GM19463 (cell line): ENCODE results near the gene RASSF1.
"Not testable (repeated sequence)": the region's sequence is repeated elsewhere in the genome, so short reads cannot be mapped to it uniquely, and the experiment has no call there.

Experiments
- ATAC-seq: cut with Tn5 transposase; IDR thresholded peaks from one replicate; pipeline ENCODE4 v1.9.1; 2021; ENCODE audit warnings: mild to moderate bottlenecking, moderate library complexity; ENCODE audit not compliant: unreplicated experiment

RASSF1 gene

DNA sequence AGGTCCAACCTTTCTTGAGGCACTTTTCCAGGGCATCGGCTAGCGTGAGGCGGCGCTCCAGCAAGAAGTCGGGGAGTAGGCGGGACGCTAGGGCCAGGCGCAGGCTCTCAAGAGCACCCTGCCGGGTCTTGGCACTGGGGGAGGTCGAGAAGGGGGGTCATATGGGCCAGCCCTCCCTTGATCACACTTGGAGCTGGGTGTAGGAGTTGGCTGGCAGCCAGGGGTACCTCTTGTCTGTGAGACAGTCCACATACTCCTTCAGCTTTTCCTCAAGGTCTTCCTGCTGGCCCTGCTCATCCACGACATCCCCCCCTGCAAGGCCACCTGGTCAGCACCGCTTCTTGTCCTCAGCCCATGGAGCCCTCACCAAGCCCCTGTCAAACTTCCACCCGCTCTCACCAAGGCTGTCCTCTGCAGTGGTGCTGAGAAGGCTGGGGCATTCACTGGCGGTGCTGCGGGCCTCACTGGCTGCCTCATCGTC is 50.4 kb downstream of the RASSF1 start:
- no peak for ATAC-seq

DNA sequence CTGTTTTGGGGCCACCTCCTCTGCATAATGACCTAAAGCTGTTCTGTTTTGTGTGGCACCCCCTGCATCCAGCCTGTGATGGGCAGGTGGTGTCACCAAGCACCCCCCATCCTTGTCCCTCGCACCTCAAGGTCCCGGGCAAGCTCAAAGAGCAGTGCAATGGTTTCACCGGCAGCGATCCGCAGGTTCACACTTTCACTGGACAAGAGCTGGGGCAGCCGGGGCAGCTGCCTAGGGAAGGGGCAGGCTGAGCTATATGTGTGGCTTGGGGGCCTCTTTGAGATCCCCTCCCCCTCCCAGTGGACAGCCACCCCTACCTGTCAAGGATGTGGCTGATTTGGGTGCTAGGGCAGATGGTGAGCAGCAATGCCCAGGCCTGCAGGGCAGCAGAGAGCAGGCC is 51.5 kb downstream of the RASSF1 start:
- no peak for ATAC-seq

- ATAC-seq: no peak
These were observed 52.1 kb downstream of the RASSF1 start for GRCh38 chr3:50288387-50289007.

DNA sequence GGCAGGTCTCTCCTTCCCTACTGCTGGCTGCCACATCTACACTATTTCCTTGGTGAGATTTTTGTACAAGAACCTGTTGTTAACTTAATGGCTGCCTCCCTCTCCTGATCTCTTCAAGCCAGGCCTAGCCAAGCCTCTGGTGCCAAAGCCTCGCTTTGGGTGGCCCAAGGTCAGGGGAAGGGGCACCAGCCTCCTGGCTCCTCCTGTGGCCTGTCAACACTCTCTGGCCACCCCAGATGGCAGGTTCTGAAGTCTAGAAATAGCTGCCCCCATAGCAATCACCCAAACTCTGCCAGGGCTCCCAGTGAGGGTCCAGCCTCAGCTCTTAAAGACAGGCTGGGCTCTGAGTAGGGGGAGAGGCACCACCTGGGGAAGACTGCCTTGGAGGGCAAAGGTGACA is 53.4 kb downstream of the RASSF1 start:
- ATAC-seq: no peak

GRCh38 chr3:50286322-50287227 is 54.1 kb downstream of the RASSF1 start:
- ATAC-seq: no peak

DNA sequence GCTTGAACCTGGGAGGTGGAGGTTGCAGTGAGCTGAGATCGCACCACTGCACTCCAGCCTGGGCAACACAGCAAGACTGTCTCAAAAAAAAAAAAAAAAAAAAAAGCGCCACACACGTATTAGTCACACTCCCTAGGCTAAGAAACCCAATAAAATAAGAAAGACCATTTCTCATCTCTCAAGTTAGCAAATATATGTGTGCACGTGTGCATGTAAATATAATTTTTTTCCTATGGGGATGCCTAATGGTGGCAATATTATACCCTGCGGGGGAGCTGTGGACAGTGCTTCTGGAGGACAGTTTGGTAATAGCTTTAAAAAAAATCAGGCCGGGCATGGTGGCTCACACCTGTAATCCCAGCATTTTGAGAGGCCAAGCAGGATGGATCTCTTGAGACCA is 56.5 kb downstream of the RASSF1 start:
- ATAC-seq: not testable (repeated sequence)
